OCI-LY7 (cell line): ENCODE data around the gene OR8D2. TPM values are rescaled to one million over a fixed set of nuclear protein-coding genes. Genes with fewer than 3 reads are reported as not detected.
A peak's percentile ranks its signal among the peaks of the same experiment; 100 is the strongest.

Experiments
- BruUV-seq: library from RNA; stranded (reverse); fragments of 400-500 nt; replicated peaks from 2 replicates; lab custom pipeline; 2021; lab: Mats Ljungman, UMichigan
- CTCF ChIA-PET: fragments of 300-600 bp; sonication (Branson Sonifier 250); formaldehyde crosslinking; loops from one replicate; lab custom pipeline; 2022; ENCODE audit warnings: antibody characterized with exemption; ENCODE audit not compliant: unreplicated experiment; lab: Charles Lee
- POLR2A ChIA-PET: fragments of 300-600 bp; sonication (Branson Sonifier 250); formaldehyde crosslinking; loops from one replicate; lab custom pipeline; 2022; ENCODE audit warnings: antibody characterized with exemption; lab: Charles Lee
- DNase-seq: peaks from one replicate; pipeline ENCODE4 v3.0.0-alpha.2; 2015; ENCODE audit warnings: low spot score
- H2AFZ ChIP-seq: fragments of 200-600 bp; sonication (generic), shearing (Covaris generic); 2 replicates; pipeline ENCODE4 v1.6.1; 2014; ENCODE audit warnings: mild to moderate bottlenecking, antibody characterized with exemption, low read length, moderate library complexity
- H3K27ac ChIP-seq: fragments of 200-600 bp; sonication (generic); 2 replicates; pipeline ENCODE4 v1.5.1; 2014; ENCODE audit warnings: mixed run types, low read depth, mild to moderate bottlenecking, moderate library complexity, low read length, inconsistent platforms; ENCODE audit not compliant: poor library complexity, severe bottlenecking
- H3K36me3 ChIP-seq: fragments of 200-600 bp; sonication (generic); 2 replicates; pipeline ENCODE4 v1.6.1; 2014; ENCODE audit warnings: mild to moderate bottlenecking, antibody characterized with exemption, low read length, moderate library complexity, mixed read lengths; ENCODE audit not compliant: insufficient read depth
- H3K4me1 ChIP-seq: fragments of 200-600 bp; sonication (generic); 2 replicates; pipeline ENCODE4 v1.5.1; 2014; ENCODE audit warnings: mild to moderate bottlenecking, low read length; ENCODE audit not compliant: insufficient read depth, poor library complexity, severe bottlenecking
- H3K4me2 ChIP-seq: fragments of 200-600 bp; sonication (generic); 2 replicates; pipeline ENCODE4 v1.6.1; 2014; ENCODE audit warnings: mild to moderate bottlenecking, low read length
- H3K4me3 ChIP-seq: fragments of 200-600 bp; sonication (generic); 2 replicates; pipeline ENCODE4 v1.5.1; 2014; ENCODE audit warnings: mild to moderate bottlenecking, low read depth, low read length; ENCODE audit not compliant: poor library complexity, severe bottlenecking
- H3K79me2 ChIP-seq: fragments of 200-600 bp; sonication (generic); 2 replicates; pipeline ENCODE4 v1.6.1; 2016; ENCODE audit warnings: low read depth, mild to moderate bottlenecking, low read length, moderate library complexity, mixed read lengths; ENCODE audit not compliant: insufficient read depth
- H3K9me2 ChIP-seq: fragments of 200-600 bp; sonication (generic); 2 replicates; pipeline ENCODE4 v1.6.1; 2016; ENCODE audit warnings: mild to moderate bottlenecking, low read length, mixed read lengths; ENCODE audit not compliant: insufficient read depth
- H3K9me3 ChIP-seq: fragments of 200-600 bp; sonication (generic); 2 replicates; pipeline ENCODE4 v1.6.1; 2014; ENCODE audit warnings: mild to moderate bottlenecking, mixed run types, low read length, mixed read lengths
- H4K20me1 ChIP-seq: fragments of 200-600 bp; sonication (generic); 2 replicates; pipeline ENCODE4 v1.6.1; 2014; ENCODE audit warnings: mild to moderate bottlenecking, antibody characterized with exemption, low read length, moderate library complexity, mixed read lengths; ENCODE audit not compliant: insufficient read depth
- EZH2phosphoT487 ChIP-seq: fragments of 200-600 bp; sonication (generic); IDR thresholded peaks from 2 replicates; pipeline ENCODE4 v1.6.1; 2018; ENCODE audit warnings: low read depth, borderline replicate concordance, mild to moderate bottlenecking, mixed run types, antibody characterized with exemption, low read length, moderate library complexity, mixed read lengths
- intact Hi-C: fragments of 100-400 bp; cut with micrococcal nuclease; formaldehyde crosslinking; loops from one replicate; pipeline ENCODE4 v1.10.0; 2022; ENCODE audit not compliant: unreplicated experiment
- total RNA-seq, 2 experiments: library from RNA; depleted of rRNA in 1 of 2; stranded (reverse); fragments of >200 nt in 1 of 2; shearing (Covaris generic) in 1 of 2; gene quantifications; 2 replicates each; pipeline ENCODE4 v1.2.3, GENCODE V29; 2014 to 2022
- TF ChIP-seq, protein P1 (sequence below): fragments of 200-600 bp; sonication (generic); conservative IDR thresholded peaks from 2 replicates; pipeline ENCODE4 v1.5.1; 2014; ENCODE audit warnings: mild to moderate bottlenecking, antibody characterized with exemption, low read length, moderate library complexity, mixed read lengths

Gene OR8D2
- total RNA-seq, 2 experiments from 2014 or later, result not detected

GRCh38 chr11:124331873-124332272 lies 11.9 kb upstream of the OR8D2 start:
- peaks cover 29% of the 10 kb centered on the region for H3K4me1 ChIP-seq
- no peak for DNase-seq
- H3K9me2 ChIP-seq, result no peaks in the 10 kb centered on the region
- no peak for TF ChIP-seq EZH2phosphoT487
- TF ChIP-seq, protein P1, sequence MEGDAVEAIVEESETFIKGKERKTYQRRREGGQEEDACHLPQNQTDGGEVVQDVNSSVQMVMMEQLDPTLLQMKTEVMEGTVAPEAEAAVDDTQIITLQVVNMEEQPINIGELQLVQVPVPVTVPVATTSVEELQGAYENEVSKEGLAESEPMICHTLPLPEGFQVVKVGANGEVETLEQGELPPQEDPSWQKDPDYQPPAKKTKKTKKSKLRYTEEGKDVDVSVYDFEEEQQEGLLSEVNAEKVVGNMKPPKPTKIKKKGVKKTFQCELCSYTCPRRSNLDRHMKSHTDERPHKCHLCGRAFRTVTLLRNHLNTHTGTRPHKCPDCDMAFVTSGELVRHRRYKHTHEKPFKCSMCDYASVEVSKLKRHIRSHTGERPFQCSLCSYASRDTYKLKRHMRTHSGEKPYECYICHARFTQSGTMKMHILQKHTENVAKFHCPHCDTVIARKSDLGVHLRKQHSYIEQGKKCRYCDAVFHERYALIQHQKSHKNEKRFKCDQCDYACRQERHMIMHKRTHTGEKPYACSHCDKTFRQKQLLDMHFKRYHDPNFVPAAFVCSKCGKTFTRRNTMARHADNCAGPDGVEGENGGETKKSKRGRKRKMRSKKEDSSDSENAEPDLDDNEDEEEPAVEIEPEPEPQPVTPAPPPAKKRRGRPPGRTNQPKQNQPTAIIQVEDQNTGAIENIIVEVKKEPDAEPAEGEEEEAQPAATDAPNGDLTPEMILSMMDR, result no peak
- ChIA-PET CTCF (no interaction called here), POLR2A (interaction anchor here (0.7 to 1.8 kb wide), 3 partner anchors 14 to 482 kb away, joined by 3 to 7 read pairs (median 4); no protein-coding TSS in a partner anchor)
- no TSS peak for BruUV-seq
- intact Hi-C loops, result no loop called here
- H3K36me3 ChIP-seq, result no peaks in the 10 kb centered on the region
- 0 out of 2 replicates have a peak, but pooled peaks cover 10% of the 10 kb centered on the region for H3K9me3 ChIP-seq
- H3K4me3 ChIP-seq, result no peak overlapping the region
- no peaks in the 10 kb centered on the region for H3K79me2 ChIP-seq
- no peak overlapping the region for H3K27ac ChIP-seq
- H2AFZ ChIP-seq, result no peak overlapping the region
- no peaks in the 10 kb centered on the region for H4K20me1 ChIP-seq
- no peak overlapping the region for H3K4me2 ChIP-seq

GRCh38 chr11:124329787-124330478 lies 9.9 kb upstream of the OR8D2 start:
- peak overlapping the region; percentile 73 for H3K4me2 ChIP-seq
- H3K36me3 ChIP-seq, result no peaks in the 10 kb centered on the region
- ChIA-PET POLR2A (interaction anchor here (0.6 to 1.1 kb wide), 11 partner anchors 9 to 582 kb away, joined by 3 to 9 read pairs (median 3); no protein-coding TSS in a partner anchor), CTCF (interaction anchor here (0.9 kb wide), 2 partner anchors 136 to 258 kb away, joined by 3 to 5 read pairs; no protein-coding TSS in a partner anchor)
- H3K27ac ChIP-seq, result peak overlapping the region; percentile 72
- no TSS peak for BruUV-seq
- peaks cover 29% of the 10 kb centered on the region for H3K4me1 ChIP-seq
- no peaks in the 10 kb centered on the region for H3K79me2 ChIP-seq
- H3K9me2 ChIP-seq, result no peaks in the 10 kb centered on the region
- peak overlapping the region; percentile 67 for H2AFZ ChIP-seq
- TF ChIP-seq, protein P1, result peak; percentile 80
- TF ChIP-seq EZH2phosphoT487, result no peak
- DNase-seq, result peak; percentile 87
- H4K20me1 ChIP-seq, result no peaks in the 10 kb centered on the region
- H3K9me3 ChIP-seq, result 0 out of 2 replicates have a peak, but pooled peaks cover 13% of the 10 kb centered on the region
- H3K4me3 ChIP-seq, result peak overlapping the region; percentile 35
- intact Hi-C loops, result loop anchor here (1.0 to 10.0 kb wide), 6 partner anchors 72 to 685 kb away; partner anchors contain the start of gene ZNF202
